IMR-90 (cell line): ENCODE measurements around the gene GPR153. TPM values are rescaled to one million over a fixed set of nuclear protein-coding genes. Genes with fewer than 3 reads are reported as not detected.

ENCODE experiments used
- ATAC-seq: fragments of 200-7000 bp; cut with Tn5 transposase; 2 replicates; pipeline ENCODE4 v1.9.1; 2020; ENCODE audit warnings: low read depth, mild to moderate bottlenecking, moderate library complexity
- BruUV-seq: library from RNA; stranded (reverse); fragments of 400-500 nt; replicated peaks from 2 replicates; lab custom pipeline; 2021; lab: Mats Ljungman, UMichigan
- CTCF ChIA-PET: fragments of 300-600 bp; formaldehyde crosslinking; extraction: SDS; loops from one replicate; lab custom pipeline; 2021; ENCODE audit warnings: antibody characterized with exemption; lab: Yijun Ruan, JAX
- POLR2A ChIA-PET: fragments of 300-600 bp; sonication (Branson Sonifier 250); formaldehyde crosslinking; loops from one replicate; lab custom pipeline; 2022; ENCODE audit warnings: antibody characterized with exemption; ENCODE audit not compliant: unreplicated experiment; lab: Charles Lee
- DNase-seq: peaks from one replicate; pipeline ENCODE4 v3.0.0; 2013
- H2AFZ ChIP-seq: replicated peaks from 2 replicates; pipeline ENCODE3; 2013; ENCODE audit warnings: low read length, mild to moderate bottlenecking; ENCODE audit not compliant: poor library complexity
- H2AK5ac ChIP-seq: 2 replicates; pipeline ENCODE4 v1.6.1; 2013; ENCODE audit warnings: low read depth, low read length, inconsistent platforms
- H2AK9ac ChIP-seq: replicated peaks from 2 replicates; pipeline ENCODE3; 2013; ENCODE audit warnings: mild to moderate bottlenecking, low read depth, low read length, moderate library complexity; ENCODE audit not compliant: poor library complexity
- H2BK120ac ChIP-seq: 2 replicates; pipeline ENCODE4 v1.6.1; 2013; ENCODE audit warnings: low read depth, low read length, inconsistent platforms
- H2BK15ac ChIP-seq: 3 replicates; pipeline ENCODE4 v1.6.1; 2013; ENCODE audit warnings: low read depth, low read length, inconsistent platforms
- H2BK20ac ChIP-seq: 2 replicates; pipeline ENCODE4 v1.6.1; 2013; ENCODE audit warnings: low read depth, mild to moderate bottlenecking, inconsistent platforms, low read length, moderate library complexity
- H2BK5ac ChIP-seq: 2 replicates; pipeline ENCODE4 v1.6.1; 2013; ENCODE audit warnings: mild to moderate bottlenecking, low read depth, low read length, inconsistent platforms; ENCODE audit not compliant: poor library complexity, severe bottlenecking
- H3K14ac ChIP-seq: replicated peaks from 2 replicates; pipeline ENCODE4 v1.6.1; 2013; ENCODE audit warnings: low read depth, low read length, inconsistent platforms
- H3K18ac ChIP-seq: 2 replicates; pipeline ENCODE4 v1.6.1; 2013; ENCODE audit warnings: low read depth, low read length, control low read depth
- H3K23ac ChIP-seq: 2 replicates; pipeline ENCODE4 v1.6.1; 2013; ENCODE audit warnings: low read depth, low read length, inconsistent platforms
- H3K27ac ChIP-seq: 2 replicates; pipeline ENCODE4 v1.5.1; 2013; ENCODE audit warnings: mild to moderate bottlenecking, control low read depth, low read length; ENCODE audit not compliant: insufficient read depth
- H3K27me3 ChIP-seq: 2 replicates; pipeline ENCODE4 v1.6.1; 2013; ENCODE audit warnings: low read length; ENCODE audit not compliant: control insufficient read depth, insufficient read depth
- H3K36me3 ChIP-seq: 2 replicates; pipeline ENCODE4 v1.6.1; 2013; ENCODE audit warnings: low read length, mixed read lengths; ENCODE audit not compliant: control insufficient read depth, insufficient read depth
- H3K4ac ChIP-seq: 2 replicates; pipeline ENCODE4 v1.6.1; 2013; ENCODE audit warnings: low read depth, low read length, inconsistent platforms
- H3K4me1 ChIP-seq: 2 replicates; pipeline ENCODE4 v1.6.1; 2013; ENCODE audit warnings: low read length, mixed read lengths; ENCODE audit not compliant: control insufficient read depth, insufficient read depth
- H3K4me2 ChIP-seq: 2 replicates; pipeline ENCODE4 v1.6.1; 2013; ENCODE audit warnings: low read depth, mild to moderate bottlenecking, control low read depth, low read length, moderate library complexity
- H3K4me3 ChIP-seq: 2 replicates; pipeline ENCODE4 v1.5.1; 2013; ENCODE audit warnings: low read depth, mild to moderate bottlenecking, control low read depth, low read length, moderate library complexity; ENCODE audit not compliant: insufficient read depth
- H3K56ac ChIP-seq: 2 replicates; pipeline ENCODE4 v1.6.1; 2013; ENCODE audit warnings: low read length, inconsistent platforms; ENCODE audit not compliant: insufficient read depth; ENCODE audit errors: extremely low read depth
- H3K79me1 ChIP-seq, 2 experiments: 2 replicates each; pipeline ENCODE4 v1.6.1; 2013; ENCODE audit warnings: low read length in 2 of 2, inconsistent platforms in 1 of 2, low read depth in 1 of 2
- H3K9ac ChIP-seq: 2 replicates; pipeline ENCODE4 v1.6.1; 2013; ENCODE audit warnings: low read depth, low read length, control low read depth
- H3K9me1 ChIP-seq: 2 replicates; pipeline ENCODE4 v1.6.1; 2013; ENCODE audit warnings: low read length, inconsistent platforms; ENCODE audit not compliant: insufficient read depth
- H3K9me3 ChIP-seq: 2 replicates; pipeline ENCODE4 v1.6.1; 2013; ENCODE audit warnings: low read length; ENCODE audit not compliant: control insufficient read depth, insufficient read depth
- H4K20me1 ChIP-seq: 2 replicates; pipeline ENCODE4 v1.6.1; 2013; ENCODE audit warnings: low read length, inconsistent platforms; ENCODE audit not compliant: insufficient read depth
- H4K5ac ChIP-seq: 2 replicates; pipeline ENCODE4 v1.6.1; 2013; ENCODE audit warnings: mild to moderate bottlenecking, low read depth, low read length, control low read depth
- H4K8ac ChIP-seq, 2 experiments: 2 replicates each; pipeline ENCODE4 v1.6.1; 2013; ENCODE audit warnings: low read depth in 2 of 2, low read length in 2 of 2, control low read depth in 1 of 2, inconsistent platforms in 1 of 2
- H4K91ac ChIP-seq: 2 replicates; pipeline ENCODE4 v1.6.1; 2013; ENCODE audit warnings: low read depth, low read length, inconsistent platforms; ENCODE audit not compliant: insufficient read depth
- CEBPB ChIP-seq: IDR thresholded peaks from 2 replicates; pipeline ENCODE4 v1.6.1; 2012; ENCODE audit warnings: low read depth, low read length, improper control_type of control experiment
- CHD1 ChIP-seq: IDR thresholded peaks from 2 replicates; pipeline ENCODE4 v1.6.1; 2012; ENCODE audit warnings: low read depth, low read length, improper control_type of control experiment
- CTCF ChIP-seq: conservative IDR thresholded peaks from 2 replicates; pipeline ENCODE4 v1.5.1; 2012; ENCODE audit warnings: mild to moderate bottlenecking, low read depth, low read length, improper control_type of control experiment
- ELK1 ChIP-seq: fragments of 150-350 bp; IDR thresholded peaks from 2 replicates; pipeline ENCODE4 v1.6.1; 2016; ENCODE audit warnings: low read depth, mild to moderate bottlenecking, low read length, moderate library complexity, borderline replicate concordance
- MXI1 ChIP-seq: IDR thresholded peaks from 2 replicates; pipeline ENCODE4 v1.6.1; 2012; ENCODE audit warnings: low read depth, mild to moderate bottlenecking, low read length, moderate library complexity, borderline replicate concordance
- RCOR1 ChIP-seq: IDR thresholded peaks from 2 replicates; pipeline ENCODE4 v1.6.1; 2012; ENCODE audit warnings: mild to moderate bottlenecking, low read length, improper control_type of control experiment; ENCODE audit not compliant: insufficient replicate concordance
- SMC3 ChIP-seq: fragments of 150-350 bp; IDR thresholded peaks from 2 replicates; pipeline ENCODE4 v1.6.1; 2016; ENCODE audit warnings: low read depth, mild to moderate bottlenecking, antibody characterized with exemption, low read length, moderate library complexity
- USF2 ChIP-seq: fragments of 150-350 bp; IDR thresholded peaks from 2 replicates; pipeline ENCODE4 v1.6.1; 2017; ENCODE audit warnings: mild to moderate bottlenecking, antibody characterized with exemption, low read length, low read depth
- WGBS, 2 experiments: methylation state at CpG; one replicate each; pipeline versions ENCODE4 v1.1.5 to v1.1.7; 2013; ENCODE audit warnings: missing lambda C conversion rate in 2 of 2; ENCODE audit not compliant: insufficient read length in 1 of 2; ENCODE audit errors: extremely low coverage in 2 of 2; 5-methylcytosine and 5-hydroxymethylcytosine counted together
- dilution Hi-C: fragments of 300-500 bp; cut with HindIII; formaldehyde crosslinking; loops from one replicate; pipeline ENCODE4 v1.14.3; 2018; ENCODE audit warnings: low sequenced_read_pairs; ENCODE audit not compliant: unreplicated experiment
- in situ Hi-C: fragments of 300-500 bp; cut with MboI; formaldehyde crosslinking; loops from 3 replicates; pipeline ENCODE4 v1.14.3; 2019; ENCODE audit warnings: low sequenced_read_pairs, inconsistent platforms, mixed read lengths
- intact Hi-C: fragments of 100-400 bp; cut with micrococcal nuclease; formaldehyde crosslinking; loops from 2 replicates; pipeline ENCODE4 v1.10.0; 2022
- polyA plus RNA-seq, 3 experiments: library from polyadenylated mRNA; depleted of rRNA; stranded (reverse); fragments of >200 nt; gene quantifications; 2 replicates each; pipeline ENCODE4 v1.2.3, GENCODE V29; 2012; ENCODE audit warnings: low replicate concordance in 1 of 3
- total RNA-seq: library from RNA; depleted of rRNA; stranded (reverse); fragments of >200 nt; gene quantifications from 2 replicates; pipeline ENCODE4 v1.2.3, GENCODE V29; 2012

Gene GPR153
- total and polyA plus RNA-seq, 2 of the 4 experiments (the other 2 are of a cell fraction) = 1.8 to 5.2 TPM

- no peaks in the 10 kb centered on the region for H3K4me1 ChIP-seq
- peak overlapping the region; percentile 56 for H2AFZ ChIP-seq
- in situ Hi-C loops = loop anchor here (5.0 kb wide), 1 partner anchor 93 kb away; no protein-coding TSS in a partner anchor
- intact Hi-C loops = loop anchor here (5.0 kb wide), 1 partner anchor 243 kb away; the partner anchor contains the start of gene PLEKHG5
- no peak overlapping the region for H4K91ac ChIP-seq
- H2BK15ac ChIP-seq = no peak overlapping the region
- 0 out of 2 replicates have a peak, but pooled peaks have one; percentile 1 for ATAC-seq
- H3K56ac ChIP-seq = no peak overlapping the region
- no peak overlapping the region for H2BK120ac ChIP-seq
- no peaks in the 10 kb centered on the region for H3K9me3 ChIP-seq
- no peaks in the 10 kb centered on the region for H3K9me1 ChIP-seq
- H2AK9ac ChIP-seq = no peak overlapping the region
- H3K9ac ChIP-seq = no peak overlapping the region
- TF ChIP-seq RCOR1 (no peak), CEBPB (no peak), SMC3 (no peak), USF2 (no peak), MXI1 (no peak), ELK1 (no peak), CHD1 (no peak), CTCF (no peak)
- no peak overlapping the region for H2BK20ac ChIP-seq
- no peak overlapping the region for H4K8ac ChIP-seq
- H3K14ac ChIP-seq = no peak overlapping the region
- ChIA-PET CTCF (interaction anchor here (0.8 to 1.5 kb wide), 2 partner anchors 11 to 97 kb away, joined by 3 to 6 read pairs; no protein-coding TSS in a partner anchor), POLR2A (no interaction called here)
- no peak overlapping the region for H3K18ac ChIP-seq
- no peak overlapping the region for H3K27ac ChIP-seq
- H3K36me3 ChIP-seq = no peaks in the 10 kb centered on the region
- no peak overlapping the region for H3K23ac ChIP-seq
- H2AK5ac ChIP-seq = no peak overlapping the region
- H3K27me3 ChIP-seq = peaks cover 41% of the 10 kb centered on the region
- 13% methylated on average over 69 of the region's 96 CpGs; no CpG with 5 or more reads in 1 of the 2 experiments for WGBS, 2 experiments
- H3K4me2 ChIP-seq = no peak overlapping the region
- H4K20me1 ChIP-seq = peaks cover 16% of the 10 kb centered on the region
- BruUV-seq = no TSS peak
- H3K4ac ChIP-seq = no peak overlapping the region
- no peak overlapping the region for H2BK5ac ChIP-seq
- no peaks in the 10 kb centered on the region for H3K79me1 ChIP-seq
- H4K5ac ChIP-seq = no peak overlapping the region
- no peak for DNase-seq
- H3K4me3 ChIP-seq = no peak overlapping the region
- dilution Hi-C loops = no loop called here
Measured at GRCh38 chr1:6248932-6249738, 11.8 kb downstream of the GPR153 start.
